Loucy (cell line): Measurements from ENCODE around the gene FKBP5.

Experiments used
- H2AFZ ChIP-seq: fragments of 200-600 bp; sonication (generic); 2 replicates; pipeline ENCODE4 v1.6.0; 2016; ENCODE audit warnings: antibody characterized with exemption, mild to moderate bottlenecking, low read length, moderate library complexity
- H3F3A ChIP-seq: fragments of 200-600 bp; 2 replicates; pipeline ENCODE4 v1.6.0; 2016; ENCODE audit warnings: antibody characterized with exemption, low read depth, mild to moderate bottlenecking
- H3K27me3 ChIP-seq: fragments of 200-600 bp; sonication (generic); 2 replicates; pipeline ENCODE4 v1.6.1; 2014; ENCODE audit warnings: low read length, mild to moderate bottlenecking; ENCODE audit not compliant: insufficient read depth, poor library complexity, severe bottlenecking
- H3K36me3 ChIP-seq: fragments of 200-600 bp; sonication (generic); 2 replicates; pipeline ENCODE4 v1.6.1; 2016; ENCODE audit warnings: low read length; ENCODE audit not compliant: insufficient read depth
- H3K4me1 ChIP-seq: fragments of 200-600 bp; sonication (generic); 2 replicates; pipeline ENCODE4 v1.5.1; 2014; ENCODE audit warnings: low read length, mild to moderate bottlenecking; ENCODE audit not compliant: insufficient read depth, poor library complexity, severe bottlenecking
- H3K4me2 ChIP-seq: fragments of 200-600 bp; sonication (generic); 2 replicates; pipeline ENCODE4 v1.6.0; 2014; ENCODE audit warnings: antibody characterized with exemption, low read length, low read depth, mild to moderate bottlenecking; ENCODE audit not compliant: poor library complexity, severe bottlenecking
- H3K4me3 ChIP-seq: fragments of 200-600 bp; sonication (generic); 2 replicates; pipeline ENCODE4 v1.5.1; 2014; ENCODE audit warnings: low read length, mild to moderate bottlenecking, mixed read lengths; ENCODE audit not compliant: poor library complexity, severe bottlenecking
- H3K79me2 ChIP-seq: fragments of 200-600 bp; sonication (generic); 2 replicates; pipeline ENCODE4 v1.6.1; 2014; ENCODE audit warnings: low read length; ENCODE audit not compliant: insufficient read depth
- H3K9ac ChIP-seq: fragments of 200-600 bp; sonication (generic); 2 replicates; pipeline ENCODE4 v1.6.0; 2014; ENCODE audit warnings: mild to moderate bottlenecking, low read depth, low read length, moderate library complexity; ENCODE audit not compliant: poor library complexity, severe bottlenecking
- H3K9me2 ChIP-seq: fragments of 200-600 bp; sonication (generic); replicated peaks from 2 replicates; pipeline ENCODE4 v1.6.1; 2016; ENCODE audit warnings: low read depth, low read length, mixed read lengths
- H3K9me3 ChIP-seq: fragments of 200-600 bp; sonication (generic); 2 replicates; pipeline ENCODE4 v1.6.1; 2014; ENCODE audit warnings: mild to moderate bottlenecking, antibody characterized with exemption, low read length, low read depth; ENCODE audit not compliant: insufficient read depth
- H4K20me1 ChIP-seq: fragments of 200-600 bp; sonication (generic); 2 replicates; pipeline ENCODE4 v1.6.0; 2014; ENCODE audit warnings: antibody characterized with exemption, low read length, mild to moderate bottlenecking; ENCODE audit not compliant: insufficient read depth, poor library complexity, severe bottlenecking
- CTCF ChIP-seq: fragments of 200-600 bp; sonication (generic); conservative IDR thresholded peaks from 2 replicates; pipeline ENCODE4 v1.5.1; 2014; ENCODE audit warnings: mild to moderate bottlenecking, antibody characterized with exemption, low read length
- EZH2phosphoT487 ChIP-seq: fragments of 200-600 bp; IDR thresholded peaks from 2 replicates; pipeline ENCODE4 v1.6.1; 2018; ENCODE audit warnings: antibody characterized with exemption, mild to moderate bottlenecking, moderate library complexity, borderline replicate concordance

Gene FKBP5

GRCh38 chr6:35643162-35643535, 45.6 kb downstream of the FKBP5 start:
- Histone ChIP-seq H3K4me3 (no peak overlapping the region), H3K9ac (no peak overlapping the region), H3K4me2 (no peak overlapping the region), H3K27me3 (no peaks in the 10 kb centered on the region), H3F3A (no peaks in the 10 kb centered on the region), H2AFZ (no peak overlapping the region), H3K9me2 (no peaks in the 10 kb centered on the region), H3K36me3 (peaks cover 70% of the 10 kb centered on the region; the same call in 1 of the 2 replicates), H3K4me1 (no peaks in the 10 kb centered on the region), H3K79me2 (peaks cover 64% of the 10 kb centered on the region), H3K9me3 (no peaks in the 10 kb centered on the region), H4K20me1 (peaks cover 44% of the 10 kb centered on the region)
- TF ChIP-seq EZH2phosphoT487 (no peak), CTCF (no peak)

GRCh38 chr6:35642471-35643161, 46.1 kb downstream of the FKBP5 start:
- TF ChIP-seq EZH2phosphoT487: no peak
- TF ChIP-seq CTCF: no peak
- Histone ChIP-seq H3K79me2 (peaks cover 58% of the 10 kb centered on the region), H3K9ac (no peak overlapping the region), H3K9me2 (no peaks in the 10 kb centered on the region), H3K27me3 (no peaks in the 10 kb centered on the region), H3F3A (no peaks in the 10 kb centered on the region), H4K20me1 (peaks cover 39% of the 10 kb centered on the region), H3K36me3 (peaks cover 75% of the 10 kb centered on the region), H3K4me1 (no peaks in the 10 kb centered on the region), H3K4me3 (no peak overlapping the region), H2AFZ (no peak overlapping the region), H3K9me3 (no peaks in the 10 kb centered on the region), H3K4me2 (no peak overlapping the region)

- H3F3A ChIP-seq: no peaks in the 10 kb centered on the region
- peaks cover 86% of the 10 kb centered on the region for H3K36me3 ChIP-seq
- TF ChIP-seq CTCF: no peak
- TF ChIP-seq EZH2phosphoT487: no peak
- H4K20me1 ChIP-seq: peaks cover 28% of the 10 kb centered on the region
- no peaks in the 10 kb centered on the region for H3K9me2 ChIP-seq
- no peak overlapping the region for H3K4me2 ChIP-seq
- H3K79me2 ChIP-seq: peaks cover 34% of the 10 kb centered on the region
- H2AFZ ChIP-seq: no peak overlapping the region
- no peaks in the 10 kb centered on the region for H3K9me3 ChIP-seq
- no peaks in the 10 kb centered on the region for H3K27me3 ChIP-seq
- H3K9ac ChIP-seq: no peak overlapping the region
- H3K4me3 ChIP-seq: no peak overlapping the region
- H3K4me1 ChIP-seq: no peaks in the 10 kb centered on the region
These were observed 48.6 kb downstream of the FKBP5 start for GRCh38 chr6:35640017-35640664.
